Psoas muscle (tissue), 8 donors: ENCODE data around the gene ENO1. TPM values are rescaled to one million over a fixed set of nuclear protein-coding genes. Genes with fewer than 3 reads are reported as not detected.

Experiments
- ATAC-seq, 4 donors: fragments of 200-7000 bp; cut with Tn5 transposase; one replicate each; pipeline ENCODE4 v1.9.1; 2020; ENCODE audit warnings: moderate library complexity in 3 of 4, mild to moderate bottlenecking in 2 of 4
- DNase-seq, 2 donors: peaks; one replicate each; pipeline ENCODE4 v3.0.0-alpha.2; 2020
- H3K27ac ChIP-seq: fragments of 200-600 bp; one replicate; pipeline ENCODE4 v1.8.0; 2022
- H3K27me3 ChIP-seq, 3 donors: fragments of 200-600 bp in 1 of 3; one replicate each; pipeline versions ENCODE4 v1.6.1 to v1.8.0; 2013 to 2022; ENCODE audit warnings: low read length in 2 of 3, mild to moderate bottlenecking in 2 of 3, moderate library complexity in 1 of 3; ENCODE audit not compliant: insufficient read depth in 3 of 3
- H3K36me3 ChIP-seq, 2 donors: fragments of 200-600 bp in 1 of 2; one replicate each; pipeline versions ENCODE4 v1.6.1 to v1.8.0; 2013 to 2022; ENCODE audit warnings: low read depth in 1 of 2, mild to moderate bottlenecking in 1 of 2, moderate library complexity in 1 of 2; ENCODE audit not compliant: insufficient read depth in 1 of 2
- H3K4me1 ChIP-seq: fragments of 200-600 bp; one replicate; pipeline ENCODE4 v1.8.0; 2022
- H3K4me3 ChIP-seq: fragments of 200-600 bp; one replicate; pipeline ENCODE4 v1.8.0; 2022; ENCODE audit warnings: mild to moderate bottlenecking
- H3K9me3 ChIP-seq: fragments of 200-600 bp; one replicate; pipeline ENCODE4 v1.8.0; 2022
- CTCF ChIP-seq: fragments of 200-600 bp; IDR thresholded peaks from one replicate; pipeline ENCODE4 v1.8.0; 2022; ENCODE audit warnings: antibody characterized with exemption
- WGBS, 3 donors: extraction: QIAGEN DNeasy Blood & Tissue Kit; methylation state at CpG; one replicate each; pipeline versions ENCODE4 v1.1.6 to v1.1.7; 2013; 5-methylcytosine and 5-hydroxymethylcytosine counted together
- intact Hi-C, 2 donors: fragments of 100-400 bp; cut with DNase I; formaldehyde crosslinking; loops; one replicate each; pipeline versions ENCODE4 v1.11.0 to v1.14.2; 2022
- polyA plus RNA-seq, 3 donors: library from polyadenylated mRNA; stranded (reverse); fragments of 200-250 nt; gene quantifications; one replicate each; pipeline ENCODE4 v1.2.3, GENCODE V29; 2013
- total RNA-seq, 4 donors: library from RNA; stranded (reverse); fragmentation: NEBNext Ultra II Directional in 2 of 4; extraction: Animal tissue kit (Norgen Biotek cat#: 25700) in 2 of 4; gene quantifications; one replicate each; pipeline versions ENCODE4 v1.2.1 to v1.2.4, GENCODE V29; 2021 to 2023
- donor health status: healthy with polysubstance abuse.
- donor health status: DM: no; HTN: no; CAD: no; lungs with moderate emphysema.
- donor health status: Bipolar disorder and iron deficiency.
- donor health status: healthy.
- donor health status: DM: yes; HTN: yes; CAD: no.
- donor health status: DM: no; HTN: no; CAD: no.
- donor health status: DM: no; HTN: no; CAD: no.
- donor health status: DM: yes; HTN: yes; CAD: no.

Gene ENO1
- total and polyA plus RNA-seq, 7 donors = 83.8 to 489 (median 191) TPM

- no peak for ATAC-seq
- Histone ChIP-seq H3K27ac (no peak overlapping the region), H3K36me3 (peaks cover 16 to 98% of the 10 kb centered on the region in 2 donors), H3K4me3 (no peak overlapping the region), H3K27me3 (no peaks in the 10 kb centered on the region), H3K4me1 (peaks cover 59% of the 10 kb centered on the region), H3K9me3 (no peaks in the 10 kb centered on the region)
- no peak for TF ChIP-seq CTCF
- no peak for DNase-seq
- 73 to 83% (median 79%) methylated on average over 6 of the region's 6 CpGs for WGBS, 3 donors
- intact Hi-C loops = no loop called here
Measured at GRCh38 chr1:8870103-8870502, 8.4 kb downstream of the ENO1 start.

- no peaks in the 10 kb centered on the region for H3K27me3 ChIP-seq
- H3K4me1 ChIP-seq = peaks cover 54% of the 10 kb centered on the region
- WGBS, 3 donors = 90 to 93% (median 91%) methylated on average over 5 of the region's 5 CpGs
- ATAC-seq = no peak
- intact Hi-C loops = no loop called here
- H3K36me3 ChIP-seq = peaks cover 25 to 100% of the 10 kb centered on the region in 2 donors
- DNase-seq = no peak
- H3K9me3 ChIP-seq = no peaks in the 10 kb centered on the region
- no peak for TF ChIP-seq CTCF
- no peak overlapping the region for H3K4me3 ChIP-seq
- no peak overlapping the region for H3K27ac ChIP-seq
Measured at GRCh38 chr1:8867878-8868567, 10.5 kb downstream of the ENO1 start.

GRCh38 chr1:8866792-8867415, 11.6 kb downstream of the ENO1 start:
- ATAC-seq = no peak
- Histone ChIP-seq H3K27me3 (no peaks in the 10 kb centered on the region), H3K27ac (peak overlapping the region; percentile 73), H3K9me3 (no peaks in the 10 kb centered on the region), H3K36me3 (peaks cover 29 to 100% of the 10 kb centered on the region in 2 donors), H3K4me3 (no peak overlapping the region), H3K4me1 (peaks cover 43% of the 10 kb centered on the region)
- 85 to 91% (median 89%) methylated on average over 11 of the region's 11 CpGs for WGBS, 3 donors
- no peak for DNase-seq
- intact Hi-C loops = no loop called here
- TF ChIP-seq CTCF = no peak

- Histone ChIP-seq H3K27ac (peak overlapping the region; percentile 73), H3K27me3 (no peaks in the 10 kb centered on the region), H3K36me3 (peaks cover 31 to 100% of the 10 kb centered on the region in 2 donors), H3K4me3 (no peak overlapping the region), H3K4me1 (peaks cover 41% of the 10 kb centered on the region), H3K9me3 (no peaks in the 10 kb centered on the region)
- DNase-seq (no peak), ATAC-seq (peak in 1 of 4 donors; percentile 5)
- 80 to 93% (median 84%) methylated on average over 10 of the region's 10 CpGs for WGBS, 3 donors
- TF ChIP-seq CTCF = no peak
- intact Hi-C loops = no loop called here
Measured at GRCh38 chr1:8866173-8866791, 12.2 kb downstream of the ENO1 start.
